ENCODE data around the gene TEDDM1.

Gene TEDDM1

DNA sequence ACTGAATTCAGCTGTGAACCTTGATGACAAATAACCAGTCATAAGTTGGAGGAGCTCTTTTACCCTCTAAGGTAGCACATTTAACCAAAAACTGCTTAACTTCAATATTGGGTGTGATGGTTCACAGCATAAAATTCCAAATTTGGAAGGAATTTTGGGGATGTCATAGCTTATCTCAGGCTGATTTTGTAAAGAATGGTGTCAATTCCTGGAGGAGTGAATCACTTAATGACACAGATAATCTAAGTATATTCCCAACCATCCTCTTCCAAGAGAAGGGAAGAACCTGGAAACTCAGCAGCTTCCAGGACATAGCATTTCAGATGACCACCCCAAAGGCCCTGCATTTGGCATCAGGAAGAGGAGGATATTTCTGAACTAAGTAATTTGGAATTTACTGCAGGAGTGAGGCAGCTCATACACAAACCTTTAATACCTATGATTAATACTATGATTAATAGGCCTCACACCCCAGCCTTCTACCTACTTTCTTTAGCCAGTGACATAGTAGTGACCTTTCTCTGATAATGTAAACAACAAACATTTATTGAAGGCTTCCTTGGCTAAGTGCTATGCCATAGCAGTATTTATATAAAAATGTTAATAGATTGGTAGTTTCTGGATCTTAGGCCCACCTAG lies 23.4 kb downstream of the TEDDM1 start:
- no peak overlapping the region for H3K4me3 Mint-ChIP-seq
- no peaks in the 10 kb centered on the region for H3K27me3 Mint-ChIP-seq
- ATAC-seq = no peak
- H3K36me3 Mint-ChIP-seq (ENCODE audit: low read depth) = no peaks in the 10 kb centered on the region
- H3K27ac Mint-ChIP-seq = no peak overlapping the region
- DNase-seq = no peak
- H3K9me3 Mint-ChIP-seq = no peaks in the 10 kb centered on the region
- H3K4me1 Mint-ChIP-seq = no peaks in the 10 kb centered on the region

DNA sequence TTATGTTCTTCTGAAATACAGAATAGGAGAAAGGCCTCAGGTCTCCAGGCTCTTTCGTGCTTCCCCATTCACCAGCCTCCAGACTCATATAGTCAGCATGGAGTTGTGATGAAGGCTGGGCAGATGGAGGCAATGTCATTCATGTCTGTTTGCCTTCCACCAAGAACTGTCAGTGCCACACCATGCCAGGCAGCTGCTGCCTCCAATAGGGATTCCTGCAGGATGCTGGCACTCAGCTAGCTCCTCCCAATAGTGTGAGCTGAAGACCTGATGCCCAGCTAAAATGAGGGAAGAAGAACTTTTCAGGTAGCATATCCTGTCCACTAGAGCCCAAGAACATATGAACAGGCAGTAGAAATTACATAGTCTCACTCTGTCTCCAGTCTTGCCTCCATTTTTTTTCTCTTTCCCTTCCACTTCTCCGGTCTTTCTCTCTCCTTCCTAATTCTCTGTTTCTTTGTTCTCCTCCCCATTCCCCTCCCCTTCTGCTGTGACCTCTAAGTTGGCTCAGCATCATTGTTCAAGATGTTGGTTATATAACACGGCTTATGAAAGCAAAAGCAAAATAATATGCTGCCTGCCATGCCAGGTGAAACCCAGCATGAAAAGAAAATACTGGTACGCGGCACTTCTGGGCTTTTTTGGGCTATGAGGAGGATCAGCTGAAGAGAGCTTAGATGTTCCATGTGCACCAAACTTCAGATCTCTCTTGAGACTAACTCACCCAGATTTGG lies 26.2 kb downstream of the TEDDM1 start:
- Mint-ChIP-seq H3K9me3 (no peaks in the 10 kb centered on the region), H3K27me3 (no peaks in the 10 kb centered on the region), H3K4me1 (no peaks in the 10 kb centered on the region), H3K4me3 (no peak overlapping the region), H3K36me3 (ENCODE audit: low read depth) (no peaks in the 10 kb centered on the region), H3K27ac (no peak overlapping the region)
- DNase-seq (no peak), ATAC-seq (no peak)

DNA sequence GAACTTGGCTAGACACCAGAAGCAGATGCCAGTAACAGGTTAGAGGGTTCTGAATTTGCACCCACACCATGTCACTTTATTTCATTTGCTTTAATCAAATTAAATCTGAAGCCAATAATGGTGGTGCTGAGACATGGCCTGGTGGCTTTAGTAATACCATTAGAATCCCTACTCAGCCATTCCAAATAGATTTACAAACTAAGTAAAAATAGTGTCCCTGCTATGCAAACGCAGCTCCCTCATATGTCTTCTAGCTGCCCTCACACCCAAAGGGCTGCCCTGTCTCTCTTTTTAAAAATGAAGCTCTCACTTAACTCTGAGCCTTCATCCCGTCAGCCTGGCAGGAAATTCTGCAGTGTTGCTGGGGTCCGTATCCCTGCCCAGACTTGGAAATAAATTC lies 29.9 kb downstream of the TEDDM1 start:
- Mint-ChIP-seq H3K9me3 (no peaks in the 10 kb centered on the region), H3K36me3 (ENCODE audit: low read depth) (no peaks in the 10 kb centered on the region), H3K27me3 (no peaks in the 10 kb centered on the region), H3K4me3 (no peak overlapping the region), H3K27ac (no peak overlapping the region), H3K4me1 (no peaks in the 10 kb centered on the region)
- ATAC-seq = no peak
- DNase-seq = no peak

DNA sequence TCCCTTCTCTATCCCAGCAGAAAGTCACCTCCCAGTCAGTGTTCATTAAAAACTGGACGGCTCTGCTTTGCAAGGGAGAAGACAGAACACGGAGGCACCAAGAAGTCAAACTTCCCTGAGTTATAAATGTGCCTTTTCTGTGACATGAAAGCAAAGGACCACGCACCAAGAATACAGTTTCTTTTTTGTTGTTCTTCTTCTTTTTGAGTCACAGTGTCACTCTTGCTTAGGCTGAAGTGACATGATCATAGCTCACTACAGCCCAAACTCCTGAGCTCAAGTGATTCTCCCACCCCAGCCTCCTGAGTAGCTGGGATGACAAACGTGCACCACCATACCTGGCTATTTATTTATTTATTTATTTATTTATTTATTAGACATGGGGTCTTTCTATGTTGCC lies 31.6 kb downstream of the TEDDM1 start:
- no peaks in the 10 kb centered on the region for H3K36me3 Mint-ChIP-seq (ENCODE audit: low read depth)
- no peak for ATAC-seq
- no peak for DNase-seq
- no peaks in the 10 kb centered on the region for H3K9me3 Mint-ChIP-seq
- no peaks in the 10 kb centered on the region for H3K27me3 Mint-ChIP-seq
- no peak overlapping the region for H3K27ac Mint-ChIP-seq
- H3K4me3 Mint-ChIP-seq = no peak overlapping the region
- no peaks in the 10 kb centered on the region for H3K4me1 Mint-ChIP-seq

DNA sequence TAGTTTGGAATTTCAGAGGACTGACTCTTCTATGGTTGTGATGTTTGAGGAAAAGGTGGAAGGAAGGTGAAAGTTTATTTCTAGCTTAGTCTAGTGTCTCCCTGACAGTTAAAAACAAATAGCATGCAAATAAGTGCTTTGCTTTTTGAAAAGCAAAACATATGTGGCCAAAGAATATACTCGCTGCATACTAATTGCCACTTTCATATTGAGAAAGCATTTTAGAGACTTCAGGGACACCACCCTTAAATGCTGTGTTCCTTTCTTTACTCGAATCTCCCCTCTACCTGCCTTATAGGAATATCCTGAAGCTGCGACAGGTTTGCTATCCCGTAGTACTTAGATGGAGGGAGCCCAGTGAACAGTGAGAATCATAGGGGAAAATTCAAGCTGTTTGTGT lies 32.1 kb downstream of the TEDDM1 start:
- DNase-seq = no peak
- Mint-ChIP-seq H3K27ac (no peak overlapping the region), H3K9me3 (no peaks in the 10 kb centered on the region), H3K36me3 (ENCODE audit: low read depth) (no peaks in the 10 kb centered on the region), H3K4me3 (no peak overlapping the region), H3K27me3 (no peaks in the 10 kb centered on the region), H3K4me1 (no peaks in the 10 kb centered on the region)
- ATAC-seq = no peak

DNA sequence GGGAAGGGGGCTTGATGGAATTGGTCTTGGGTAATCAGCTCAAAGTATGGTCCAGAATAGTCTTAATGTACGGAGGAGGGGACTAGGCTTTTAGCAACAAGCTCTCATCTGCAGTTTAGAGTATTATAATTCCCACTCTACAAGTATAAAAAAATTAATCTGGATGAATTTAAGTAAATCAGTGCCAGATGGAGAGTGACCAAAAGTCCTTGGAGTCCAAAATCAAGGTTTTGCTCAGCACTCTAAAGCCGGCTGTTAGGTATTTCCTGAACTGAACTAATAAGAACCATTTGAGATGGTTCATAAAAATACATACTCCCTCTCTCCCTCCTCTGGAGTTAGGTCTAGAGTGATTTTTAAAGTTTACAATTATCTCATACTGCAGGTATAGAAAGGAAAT lies 32.5 kb downstream of the TEDDM1 start:
- Mint-ChIP-seq H3K9me3 (no peaks in the 10 kb centered on the region), H3K4me3 (no peak overlapping the region), H3K27me3 (no peaks in the 10 kb centered on the region), H3K4me1 (no peaks in the 10 kb centered on the region), H3K36me3 (ENCODE audit: low read depth) (no peaks in the 10 kb centered on the region), H3K27ac (no peak overlapping the region)
- DNase-seq (no peak), ATAC-seq (no peak)

DNA sequence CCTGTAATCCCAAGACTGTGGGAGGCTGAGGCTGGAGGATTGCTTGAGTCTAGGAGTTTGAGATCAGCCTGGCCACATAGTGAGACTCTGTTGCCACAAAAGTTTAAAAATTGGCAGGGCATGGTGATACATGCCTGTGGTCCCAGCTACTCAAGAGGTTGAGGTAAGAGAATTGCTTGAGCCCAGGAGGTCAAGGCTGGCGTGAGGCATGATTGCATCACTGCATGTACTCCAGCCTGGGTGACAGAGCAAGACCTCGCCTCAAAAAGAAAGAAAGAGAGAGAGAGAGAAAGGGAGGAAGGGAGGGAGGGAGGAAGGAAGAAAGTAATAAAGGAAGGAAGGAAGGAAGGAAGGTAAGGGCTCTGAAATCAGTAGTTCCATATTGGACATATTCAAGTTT lies 33.9 kb downstream of the TEDDM1 start:
- Mint-ChIP-seq H3K9me3 (no peaks in the 10 kb centered on the region), H3K4me1 (no peaks in the 10 kb centered on the region), H3K27me3 (no peaks in the 10 kb centered on the region), H3K27ac (no peak overlapping the region), H3K4me3 (no peak overlapping the region), H3K36me3 (ENCODE audit: low read depth) (no peaks in the 10 kb centered on the region)
- DNase-seq = no peak
- no peak for ATAC-seq

DNA sequence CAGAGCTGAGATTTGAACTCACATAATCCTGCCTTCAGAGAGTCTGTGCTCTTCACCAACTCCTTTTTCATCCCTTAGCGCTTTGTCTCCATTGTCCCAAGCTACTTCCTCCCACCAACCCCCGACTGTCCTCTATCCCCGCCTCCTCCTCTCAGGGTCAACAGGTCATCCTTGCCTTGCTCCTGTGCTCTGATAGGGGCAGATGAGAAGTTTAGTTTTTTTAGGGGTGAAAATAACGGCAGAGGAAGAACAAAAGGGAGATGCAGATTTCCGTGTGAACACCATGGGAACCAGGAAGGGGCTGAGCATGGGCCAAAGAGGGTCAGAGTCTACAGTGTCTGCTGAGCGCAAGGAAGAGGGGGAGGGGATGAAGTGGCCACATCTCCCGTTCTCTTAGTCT lies 40.8 kb downstream of the TEDDM1 start:
- no peak for DNase-seq
- H3K9me3 Mint-ChIP-seq = no peaks in the 10 kb centered on the region
- H3K4me1 Mint-ChIP-seq = no peaks in the 10 kb centered on the region
- H3K4me3 Mint-ChIP-seq = no peak overlapping the region
- H3K36me3 Mint-ChIP-seq (ENCODE audit: low read depth) = no peaks in the 10 kb centered on the region
- H3K27ac Mint-ChIP-seq = no peak overlapping the region
- no peak for ATAC-seq
- no peaks in the 10 kb centered on the region for H3K27me3 Mint-ChIP-seq

DNA sequence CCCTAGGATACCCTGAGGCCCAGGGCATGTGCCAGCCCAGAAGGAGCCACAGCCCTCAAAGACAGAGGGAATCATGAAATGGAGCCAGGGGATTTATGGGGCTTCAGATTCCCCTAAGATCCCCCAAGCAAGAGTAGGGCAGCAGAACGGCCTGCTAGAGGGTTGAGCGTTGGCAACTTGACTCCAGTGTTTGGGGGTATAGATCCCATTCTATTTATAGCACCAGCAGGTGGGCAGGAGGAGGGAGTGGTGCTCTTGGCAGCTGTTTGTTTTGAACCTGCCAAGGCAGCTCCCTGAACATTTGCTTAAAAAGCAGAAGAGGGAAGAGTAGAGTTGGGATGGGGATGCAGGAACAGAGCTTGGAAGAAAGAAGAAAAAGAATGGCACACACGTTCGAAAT lies 42.6 kb downstream of the TEDDM1 start:
- Mint-ChIP-seq H3K9me3 (no peaks in the 10 kb centered on the region), H3K4me1 (no peaks in the 10 kb centered on the region), H3K4me3 (no peak overlapping the region), H3K36me3 (ENCODE audit: low read depth) (no peaks in the 10 kb centered on the region), H3K27ac (no peak overlapping the region), H3K27me3 (no peaks in the 10 kb centered on the region)
- DNase-seq (no peak), ATAC-seq (no peak)

DNA sequence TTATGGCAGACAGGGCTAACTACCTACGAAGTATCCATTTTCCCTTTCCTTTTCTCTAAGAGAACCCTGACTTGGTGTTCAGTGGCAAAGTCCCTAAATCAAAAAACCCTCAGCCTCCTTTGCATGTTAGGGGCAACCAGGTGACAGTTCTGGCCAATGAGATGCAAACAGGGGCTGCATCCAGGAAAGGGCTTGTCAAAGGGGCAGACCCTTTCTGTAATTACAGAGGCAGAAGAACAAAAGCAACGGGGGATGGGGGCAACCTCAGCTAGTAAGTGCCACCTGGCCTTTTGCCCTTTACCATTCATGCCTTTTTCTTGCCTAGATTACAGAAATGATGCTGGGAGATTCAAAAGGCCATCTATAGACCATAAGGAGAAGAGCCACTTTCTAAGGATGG lies 43.3 kb downstream of the TEDDM1 start:
- Mint-ChIP-seq H3K27ac (no peak overlapping the region), H3K27me3 (no peaks in the 10 kb centered on the region), H3K36me3 (ENCODE audit: low read depth) (no peaks in the 10 kb centered on the region), H3K9me3 (no peaks in the 10 kb centered on the region), H3K4me3 (no peak overlapping the region), H3K4me1 (no peaks in the 10 kb centered on the region)
- DNase-seq (no peak), ATAC-seq (no peak)

DNA sequence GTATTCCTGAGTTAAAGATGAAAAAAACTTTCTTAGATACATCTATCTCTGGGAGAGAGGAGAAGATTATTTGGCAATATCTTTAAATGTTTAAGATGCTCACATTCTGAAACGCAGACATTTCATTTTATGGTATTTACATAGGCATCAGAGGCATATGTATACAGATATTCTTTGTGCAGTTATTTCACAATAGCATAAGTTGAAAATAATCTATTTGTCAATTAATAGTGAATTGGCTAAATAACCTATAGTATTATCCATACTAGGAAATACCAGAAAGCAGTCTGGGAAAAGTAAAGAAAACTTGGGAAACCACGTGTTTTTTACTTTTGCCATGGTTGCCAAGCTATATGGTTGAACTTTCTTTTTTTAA lies 44.8 kb downstream of the TEDDM1 start:
- H3K36me3 Mint-ChIP-seq (ENCODE audit: low read depth) = no peaks in the 10 kb centered on the region

DNA sequence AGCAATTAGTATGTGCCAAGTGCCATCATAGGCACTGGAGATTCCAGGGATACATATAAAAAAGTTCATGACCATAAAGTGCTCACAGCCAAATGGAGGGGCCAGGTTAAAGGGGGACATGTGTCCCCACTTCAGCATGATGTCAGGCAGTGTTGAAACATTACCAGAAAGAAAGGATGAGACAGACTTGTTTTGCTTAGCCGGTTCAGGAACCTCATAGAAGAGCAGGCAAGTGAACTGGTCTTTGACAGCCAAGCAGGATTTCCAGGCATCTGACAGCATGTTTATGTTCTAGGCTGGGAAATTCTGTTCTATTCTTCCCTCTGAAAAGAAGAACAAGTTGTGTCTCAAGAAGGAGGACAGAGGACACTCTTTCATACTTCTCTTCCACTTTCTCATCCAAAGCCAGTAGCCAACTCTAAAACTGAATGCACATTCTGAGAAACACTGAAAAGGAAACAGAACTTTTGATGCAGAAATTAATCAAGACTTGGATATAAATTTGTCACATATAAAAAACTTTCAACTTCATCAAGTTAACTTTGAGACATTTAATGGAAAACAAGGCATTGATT lies 48.6 kb downstream of the TEDDM1 start:
- Mint-ChIP-seq H3K27ac (no peak overlapping the region), H3K4me1 (no peaks in the 10 kb centered on the region), H3K9me3 (no peaks in the 10 kb centered on the region), H3K36me3 (ENCODE audit: low read depth) (no peaks in the 10 kb centered on the region), H3K27me3 (no peaks in the 10 kb centered on the region), H3K4me3 (no peak overlapping the region)
- DNase-seq = no peak
- ATAC-seq = no peak

More for the DNA sequence above, 44.8 kb downstream of the TEDDM1 start:
- Mint-ChIP-seq H3K4me3 (no peak overlapping the region), H3K27ac (no peak overlapping the region), H3K4me1 (no peaks in the 10 kb centered on the region), H3K27me3 (no peaks in the 10 kb centered on the region), H3K9me3 (no peaks in the 10 kb centered on the region)
- no peak for ATAC-seq
- DNase-seq = no peak

DNA sequence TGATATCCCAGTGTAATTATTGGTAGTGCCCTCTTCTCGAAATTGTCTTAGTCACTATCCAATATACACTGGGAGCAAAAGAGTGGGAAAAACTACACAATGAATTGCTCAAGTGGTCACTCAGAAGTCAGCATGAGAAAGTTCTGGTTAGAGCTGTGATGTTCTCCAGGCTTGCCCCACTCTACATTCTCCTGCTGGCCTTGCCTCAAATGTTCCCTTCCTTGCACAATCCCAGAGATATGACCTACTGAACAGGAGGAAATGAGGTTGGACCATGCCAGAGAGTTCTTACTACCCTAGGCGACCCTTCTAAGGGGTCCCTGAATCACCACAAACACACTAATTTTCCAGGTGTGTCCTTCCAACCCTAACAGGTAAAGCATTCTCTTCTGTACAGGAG lies 49.6 kb downstream of the TEDDM1 start:
- no peak for ATAC-seq
- Mint-ChIP-seq H3K27ac (no peak overlapping the region), H3K36me3 (ENCODE audit: low read depth) (no peaks in the 10 kb centered on the region), H3K27me3 (no peaks in the 10 kb centered on the region), H3K9me3 (no peaks in the 10 kb centered on the region), H3K4me3 (no peak overlapping the region), H3K4me1 (no peaks in the 10 kb centered on the region)
- DNase-seq = no peak

DNA sequence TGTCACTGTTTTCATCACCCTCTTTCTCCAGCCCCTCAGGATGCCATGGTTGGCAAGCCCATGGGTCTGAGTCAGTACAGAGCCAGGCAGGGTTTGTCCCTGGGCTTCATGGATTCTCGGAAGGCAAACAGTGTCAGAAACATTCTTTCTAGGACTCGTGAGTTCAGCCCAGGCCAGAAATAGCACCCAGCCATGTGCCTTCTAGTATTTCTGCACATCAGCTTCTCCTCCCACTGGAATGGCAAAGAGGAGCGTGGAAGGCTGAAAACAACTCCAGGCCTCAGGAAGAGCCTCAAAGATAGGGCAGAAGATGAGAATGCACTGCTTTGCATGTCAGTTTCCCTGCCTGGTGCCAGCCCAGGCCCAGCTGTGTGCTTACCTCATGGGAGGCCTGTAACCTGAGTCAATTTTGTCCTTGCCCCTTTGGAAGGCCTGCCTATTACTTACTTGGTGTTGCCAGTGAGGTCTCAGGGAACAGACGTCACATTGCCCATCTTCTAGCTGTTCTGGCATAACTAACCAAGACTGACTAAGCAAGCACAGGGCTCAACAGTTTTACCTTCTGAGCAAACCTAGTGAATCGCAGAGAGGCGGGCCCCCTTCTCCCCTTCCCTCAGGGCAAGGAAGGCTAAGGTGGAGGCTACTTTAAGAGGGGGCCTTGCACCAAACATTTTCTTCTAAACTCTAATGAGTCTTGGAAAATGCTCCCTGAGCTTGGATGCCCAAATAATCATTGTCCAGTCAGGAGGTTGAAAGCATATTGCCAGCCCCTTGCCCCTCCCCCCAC lies 51.3 kb downstream of the TEDDM1 start:
- no peak for ATAC-seq

More for the DNA sequence above, 51.3 kb downstream of the TEDDM1 start:
- DNase-seq = no peak
- H3K27me3 Mint-ChIP-seq = no peaks in the 10 kb centered on the region
- no peak overlapping the region for H3K4me3 Mint-ChIP-seq
- H3K36me3 Mint-ChIP-seq (ENCODE audit: low read depth) = no peaks in the 10 kb centered on the region
- H3K4me1 Mint-ChIP-seq = no peaks in the 10 kb centered on the region
- no peak overlapping the region for H3K27ac Mint-ChIP-seq
- H3K9me3 Mint-ChIP-seq = no peaks in the 10 kb centered on the region
